Fibroblast of lung (primary cell): ENCODE measurements around the gene POU2F2.

Experiments
- EZH2 ChIP-seq: IDR thresholded peaks from 2 replicates; pipeline ENCODE4 v1.5.1; 2012; ENCODE audit warnings: low read length, control low read depth, mild to moderate bottlenecking; ENCODE audit errors: missing control alignments
- TF ChIP-seq, protein P1 (sequence below), 2 donors: IDR thresholded peaks in 1 of 2; conservative IDR thresholded peaks in 1 of 2; 1 replicate in 1 of 2; 2 replicates in 1 of 2; pipeline ENCODE4 v1.5.1; 2011 to 2012; ENCODE audit warnings: low read length in 2 of 2, control low read depth in 1 of 2, inconsistent platforms in 1 of 2, low read depth in 1 of 2, mild to moderate bottlenecking in 1 of 2

DNA sequence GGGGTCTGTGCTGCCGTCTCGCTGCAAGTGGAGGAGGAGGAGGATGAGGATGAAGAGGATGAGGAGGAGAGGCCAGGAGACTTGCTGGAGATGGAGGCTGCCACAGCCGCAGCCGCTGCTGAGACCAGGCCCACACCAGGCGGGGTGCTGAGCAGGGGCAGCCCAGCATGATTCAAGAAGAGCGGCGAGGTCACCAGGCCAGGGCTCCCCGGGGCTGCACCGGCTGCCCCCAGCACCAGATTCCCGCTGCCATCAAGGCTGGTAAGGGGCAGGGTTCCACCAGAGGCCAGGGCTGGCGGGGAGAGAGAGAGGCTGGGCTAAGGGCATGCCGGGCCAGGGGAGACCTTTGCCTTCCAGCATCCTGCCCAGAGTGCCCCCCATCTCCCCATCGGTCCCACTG lies 40.9 kb downstream of the POU2F2 start:
- TF ChIP-seq, protein P1, sequence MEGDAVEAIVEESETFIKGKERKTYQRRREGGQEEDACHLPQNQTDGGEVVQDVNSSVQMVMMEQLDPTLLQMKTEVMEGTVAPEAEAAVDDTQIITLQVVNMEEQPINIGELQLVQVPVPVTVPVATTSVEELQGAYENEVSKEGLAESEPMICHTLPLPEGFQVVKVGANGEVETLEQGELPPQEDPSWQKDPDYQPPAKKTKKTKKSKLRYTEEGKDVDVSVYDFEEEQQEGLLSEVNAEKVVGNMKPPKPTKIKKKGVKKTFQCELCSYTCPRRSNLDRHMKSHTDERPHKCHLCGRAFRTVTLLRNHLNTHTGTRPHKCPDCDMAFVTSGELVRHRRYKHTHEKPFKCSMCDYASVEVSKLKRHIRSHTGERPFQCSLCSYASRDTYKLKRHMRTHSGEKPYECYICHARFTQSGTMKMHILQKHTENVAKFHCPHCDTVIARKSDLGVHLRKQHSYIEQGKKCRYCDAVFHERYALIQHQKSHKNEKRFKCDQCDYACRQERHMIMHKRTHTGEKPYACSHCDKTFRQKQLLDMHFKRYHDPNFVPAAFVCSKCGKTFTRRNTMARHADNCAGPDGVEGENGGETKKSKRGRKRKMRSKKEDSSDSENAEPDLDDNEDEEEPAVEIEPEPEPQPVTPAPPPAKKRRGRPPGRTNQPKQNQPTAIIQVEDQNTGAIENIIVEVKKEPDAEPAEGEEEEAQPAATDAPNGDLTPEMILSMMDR (conservative IDR thresholded peaks at IDR 0.05 in 1 of 2, IDR thresholded peaks at IDR 0.05 in 1 of 2; ENCODE audit: low read depth in 1 of 2, low read length in 2 of 2): no peak
- TF ChIP-seq EZH2: no peak
